GM19238 (cell line): ENCODE data around the gene BGN.

ENCODE experiments used
- DNase-seq: peaks from one replicate; pipeline ENCODE4 v3.0.0; 2011; ENCODE audit warnings: low spot score; ENCODE audit not compliant: insufficient read length

Gene BGN

GRCh38 chrX:153482376-153483015 is 12.3 kb upstream of the BGN start:
- no peak for DNase-seq

- no peak for DNase-seq
These were observed 9.2 kb upstream of the BGN start for GRCh38 chrX:153485396-153486080.

DNA sequence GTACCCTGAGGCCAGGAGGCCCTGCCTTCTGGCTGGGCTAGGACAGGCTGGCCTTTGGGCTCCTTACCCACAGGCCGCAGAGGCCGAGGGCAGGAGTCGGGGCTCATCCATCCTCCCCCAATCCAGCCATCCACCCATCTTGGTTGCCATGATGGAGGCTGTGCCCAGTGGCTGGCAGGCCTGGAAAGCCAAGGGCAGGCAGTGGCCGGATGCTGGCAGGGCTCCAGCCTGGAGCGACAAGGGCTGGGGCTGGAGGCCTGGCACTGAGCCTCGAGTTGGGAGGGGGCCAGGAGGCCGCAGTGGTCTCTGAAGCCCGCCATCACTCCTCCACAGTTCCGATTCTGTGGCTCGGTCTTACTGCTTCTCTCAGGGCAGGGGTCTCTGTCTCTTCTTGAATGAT is 8.6 kb upstream of the BGN start:
- DNase-seq, result no peak

GRCh38 chrX:153487590-153488071 is 7.1 kb upstream of the BGN start:
- no peak for DNase-seq

- no peak for DNase-seq
These were observed 6.4 kb upstream of the BGN start for GRCh38 chrX:153488231-153488914.

DNA sequence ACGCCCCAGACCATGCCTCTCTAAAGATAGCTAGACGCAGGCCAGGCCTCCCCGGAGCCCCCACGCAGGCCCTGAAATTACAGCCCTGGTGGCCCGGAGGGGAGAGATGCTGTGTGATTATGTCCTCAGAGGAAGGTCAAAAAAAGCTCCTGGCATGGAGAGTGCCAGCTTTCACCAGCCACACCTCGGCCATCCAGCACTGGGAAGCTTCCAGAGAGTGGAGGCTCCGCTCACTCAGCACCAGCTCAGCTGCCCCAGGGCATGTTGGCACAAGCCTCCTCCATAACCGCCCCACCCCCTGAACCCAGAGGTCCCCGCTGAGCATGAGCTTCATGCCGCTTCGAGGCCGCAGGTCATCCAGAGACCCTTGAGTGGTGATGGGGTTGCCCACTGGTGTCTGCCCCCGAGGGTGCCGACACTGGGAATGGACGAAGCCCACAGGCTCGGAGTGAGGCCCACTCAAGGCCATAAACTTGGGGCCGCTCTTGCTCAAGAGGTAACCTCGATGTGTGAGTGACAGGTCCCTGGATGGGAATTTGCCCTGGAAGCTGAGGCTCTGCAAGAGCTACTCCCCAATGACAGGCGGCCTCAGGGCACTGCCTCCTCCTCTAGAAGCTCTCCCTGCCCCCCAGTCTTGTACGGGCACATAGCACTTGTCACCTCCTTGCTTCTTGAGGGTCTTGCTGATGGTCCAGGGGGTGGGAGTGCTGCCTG is 4.4 kb upstream of the BGN start:
- no peak for DNase-seq

DNA sequence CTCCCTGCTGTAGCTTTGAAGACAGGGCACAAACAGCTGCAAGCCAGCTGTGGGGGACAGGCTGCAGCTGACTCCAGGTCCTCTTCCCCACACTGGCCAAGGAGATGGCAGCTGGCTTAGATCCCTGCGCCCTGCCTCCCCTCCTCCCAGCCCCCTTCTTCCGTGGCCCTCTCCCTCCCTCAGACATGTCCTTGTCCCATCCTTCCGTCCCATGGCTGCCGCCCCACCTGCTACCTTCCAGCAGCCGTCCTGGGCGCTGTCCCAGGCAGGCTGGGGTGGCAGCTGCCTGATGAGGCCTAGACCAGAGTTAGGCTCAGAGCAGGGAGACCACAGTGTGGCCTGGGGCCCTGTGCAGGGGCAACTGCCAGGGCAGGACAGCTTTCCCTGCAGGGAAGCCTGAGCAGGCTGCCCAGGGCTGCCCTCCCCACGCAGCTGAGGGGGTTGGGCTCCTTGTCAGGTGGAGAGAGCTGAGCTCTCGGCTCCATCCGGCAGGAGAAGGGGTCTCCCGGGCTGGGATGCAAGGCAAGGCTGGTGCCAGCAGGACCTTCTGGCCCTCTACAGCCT is 3.3 kb upstream of the BGN start:
- DNase-seq, result no peak

- no peak for DNase-seq
These were observed 2.9 kb upstream of the BGN start for GRCh38 chrX:153491918-153492317.

DNA sequence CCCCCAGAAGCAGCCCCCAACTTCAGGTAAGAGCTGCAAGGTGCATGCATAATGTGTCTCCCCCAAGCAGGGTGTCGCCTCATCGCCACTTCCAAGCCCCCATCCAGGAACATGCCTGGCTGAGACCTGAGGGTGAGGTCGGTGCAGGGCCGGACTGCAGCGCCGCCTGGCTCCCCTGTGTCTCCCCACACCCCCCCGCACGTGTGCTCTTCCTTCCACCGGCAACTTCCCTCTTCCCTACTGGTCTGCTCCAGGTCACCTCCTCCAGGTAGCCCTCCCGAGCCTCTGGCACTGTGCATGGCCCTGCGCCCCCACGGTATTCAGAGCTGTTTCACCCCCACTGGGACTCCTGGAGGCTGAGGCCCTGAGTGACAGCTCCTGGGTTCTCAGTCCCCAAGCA is 2.2 kb upstream of the BGN start:
- no peak for DNase-seq

GRCh38 chrX:153493085-153493484 is 1.7 kb upstream of the BGN start:
- DNase-seq, result no peak

GRCh38 chrX:153494061-153494460 is 719 bp upstream of the BGN start:
- no peak for DNase-seq

DNA sequence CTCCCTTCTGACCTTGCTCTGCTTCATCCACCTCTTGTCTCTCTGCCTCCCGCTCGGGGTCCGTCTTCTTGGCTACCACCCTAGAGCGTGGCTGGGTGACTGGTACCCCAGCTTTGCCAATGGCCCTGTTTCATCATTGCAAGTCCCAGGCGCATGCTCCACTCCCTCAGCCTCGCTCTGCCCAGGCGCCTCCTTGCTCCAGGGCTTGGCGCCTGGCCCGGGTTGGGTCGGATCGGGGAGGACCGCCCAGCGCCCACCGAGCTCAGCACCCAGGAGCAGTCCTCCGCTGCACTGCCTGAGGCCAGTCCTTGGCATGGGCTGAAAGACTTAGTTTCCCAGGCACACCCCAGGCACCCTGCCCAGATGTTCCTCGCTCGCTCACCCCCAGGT is 577 bp downstream of the BGN start:
- no peak for DNase-seq

- no peak for DNase-seq
These were observed 1.3 kb downstream of the BGN start for GRCh38 chrX:153495903-153496589.

DNA sequence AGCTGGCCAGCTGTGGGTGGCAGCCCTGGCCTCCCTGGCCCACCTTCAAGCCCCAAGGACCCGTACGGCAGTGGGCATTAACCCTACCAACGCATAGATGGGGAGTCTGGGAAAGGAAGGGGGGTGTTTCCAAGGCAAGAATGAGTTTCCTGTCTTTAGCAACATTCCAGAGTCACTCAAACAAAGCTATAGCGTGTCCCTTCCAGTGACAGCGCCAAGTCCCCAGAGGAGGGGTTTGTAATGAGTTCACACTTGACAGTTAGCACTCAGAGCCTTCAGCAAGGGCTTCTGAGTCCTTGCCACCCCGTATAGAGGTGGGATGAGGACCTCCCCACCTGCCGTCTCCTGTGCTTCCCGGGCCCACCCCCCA is 1.8 kb downstream of the BGN start:
- DNase-seq, result no peak

DNA sequence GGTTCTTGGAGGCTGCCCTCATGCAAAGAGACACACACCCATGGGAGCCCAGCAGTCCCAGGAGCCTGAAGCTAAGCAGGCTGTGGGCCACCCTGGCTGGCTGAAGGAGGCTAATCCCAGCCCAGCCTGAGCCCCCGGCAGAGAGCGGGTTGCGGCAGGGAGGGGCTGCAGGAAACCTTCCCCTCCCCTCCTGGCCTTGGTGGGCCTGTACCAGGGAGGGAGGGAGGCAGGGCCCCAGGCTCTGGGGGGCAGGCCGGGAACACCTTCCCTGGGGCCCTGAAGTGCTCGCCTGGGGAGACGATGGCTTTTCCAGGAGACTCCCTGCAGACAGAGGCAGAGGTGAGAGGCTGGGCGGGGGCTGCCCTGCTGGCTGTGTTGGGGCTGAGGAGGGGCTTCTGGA is 3.7 kb downstream of the BGN start:
- no peak for DNase-seq

DNA sequence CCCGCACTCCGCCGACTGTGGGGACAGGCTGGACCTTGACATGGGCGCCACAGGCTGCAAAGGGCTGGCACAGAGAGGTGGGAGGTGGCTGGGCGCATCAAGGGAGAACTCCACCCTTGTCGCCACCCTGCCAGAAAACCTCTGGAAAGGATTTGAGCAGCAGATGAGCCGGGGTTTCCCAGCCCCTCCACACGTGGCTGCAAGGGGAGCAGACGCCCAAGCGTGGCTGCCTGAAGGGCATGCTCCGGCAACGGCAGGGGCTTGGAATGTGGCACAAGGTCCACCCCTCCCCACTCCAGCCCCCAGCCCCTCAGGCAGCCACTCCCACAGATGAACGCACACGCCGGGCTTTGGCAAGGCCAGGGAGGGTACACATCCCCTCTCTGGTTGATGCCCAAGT is 4.6 kb downstream of the BGN start:
- no peak for DNase-seq

DNA sequence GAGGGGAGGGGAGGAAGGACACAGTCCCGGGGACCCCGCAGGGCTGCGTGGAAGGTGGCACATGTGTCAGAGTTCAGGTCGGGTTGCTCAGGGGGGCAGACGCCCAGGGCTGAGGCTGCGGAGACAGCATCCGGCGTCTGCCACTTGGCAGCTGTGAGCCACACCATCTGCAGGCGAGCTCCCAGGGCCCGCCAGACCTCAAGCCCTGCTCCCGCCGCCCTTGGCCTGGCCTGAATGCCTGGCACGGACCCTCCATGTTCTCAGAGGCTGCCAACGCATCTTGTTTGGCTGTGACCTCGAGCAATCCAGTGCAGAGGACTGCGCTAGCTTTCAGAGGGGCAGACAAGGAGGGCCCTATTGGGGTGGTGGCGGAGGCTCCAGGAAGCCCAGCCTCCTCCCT is 5.1 kb downstream of the BGN start:
- no peak for DNase-seq

GRCh38 chrX:153500676-153501280 is 6.0 kb downstream of the BGN start:
- DNase-seq, result no peak

DNA sequence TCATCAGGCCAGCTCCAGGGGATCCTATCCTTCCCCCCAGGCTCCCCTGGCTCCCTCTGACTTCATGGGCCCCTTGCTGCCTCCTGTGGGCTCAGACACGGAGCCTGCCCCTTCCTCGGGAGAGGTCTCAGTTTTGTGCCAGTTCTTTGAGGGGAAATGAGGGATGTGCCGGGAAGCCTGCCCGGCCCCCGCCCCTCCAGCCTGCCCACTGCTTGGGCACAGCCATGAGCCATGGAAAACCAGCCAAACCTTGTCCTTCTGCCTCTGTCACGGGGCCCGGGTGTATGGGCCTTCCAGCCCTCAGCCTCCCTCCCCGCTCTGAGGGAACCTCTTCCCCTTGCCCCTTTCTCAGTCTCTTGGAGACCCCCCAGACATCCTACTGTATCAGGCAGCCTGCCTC is 6.8 kb downstream of the BGN start:
- no peak for DNase-seq

DNA sequence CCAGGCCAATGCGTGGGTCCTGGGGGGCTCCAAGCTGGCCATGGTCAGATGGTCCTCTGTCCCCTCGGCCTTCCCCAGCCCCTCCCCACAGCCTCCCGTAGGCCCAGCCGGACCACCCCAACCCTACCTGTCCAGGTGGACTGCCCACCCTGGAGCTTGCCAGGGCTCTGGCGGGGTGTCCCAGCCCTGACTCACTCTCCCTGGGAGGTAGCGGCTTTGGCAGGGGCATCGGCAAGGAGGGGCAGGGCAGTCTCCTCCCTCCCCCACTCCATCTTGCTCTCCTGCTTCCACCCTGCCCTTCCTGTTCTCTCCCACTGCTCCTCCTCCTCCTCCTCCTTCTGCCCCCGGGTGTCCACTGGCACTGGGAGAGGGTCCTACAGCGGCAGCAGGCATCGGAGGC is 7.4 kb downstream of the BGN start:
- DNase-seq, result no peak

- no peak for DNase-seq
These were observed 8.0 kb downstream of the BGN start for GRCh38 chrX:153502796-153503195.
